ENCODE results near the gene ASXL2. TPM values are rescaled to one million over a fixed set of nuclear protein-coding genes. Genes with fewer than 3 reads are reported as not detected.

ASXL2 gene
- polyA plus RNA-seq, 3 donors, result 3.6 to 13.4 (median 7.1) TPM

GRCh38 chr2:25794544-25795276 lies 83.6 kb downstream of the ASXL2 start:
- Mint-ChIP-seq H3K4me3 (no peak overlapping the region), H3K27ac (no peak overlapping the region), H3K36me3 (peaks cover 65 to 71% of the 10 kb centered on the region in 2 donors), H3K27me3 (ENCODE audit: low read depth in 3 of 3) (no peaks in the 10 kb centered on the region), H3K9me3 (no peaks in the 10 kb centered on the region), H3K4me1 (peaks cover 6% of the 10 kb centered on the region)
- H3K4me2 ChIP-seq (replicated peaks; ENCODE audit: extremely low read depth, low read length, poor library complexity, severe bottlenecking), result no peak overlapping the region
- no peak overlapping the region for H2AFZ ChIP-seq (ENCODE audit: insufficient read depth, low read depth, low read length, poor library complexity, severe bottlenecking)
- no peak for TF ChIP-seq CTCF (IDR thresholded peaks at IDR 0.05)
- H3K36me3 ChIP-seq (replicated peaks in 1 of 2; ENCODE audit: control insufficient read depth in 1 of 2, insufficient read depth in 2 of 2, low read length in 2 of 2), result peaks cover 65 to 93% of the 10 kb centered on the region in 2 donors
- no CpG with 5 or more reads among the region's 4 CpGs for WGBS (ENCODE audit: insufficient coverage)
- H3K79me2 ChIP-seq (ENCODE audit: insufficient read depth, low read length), result peaks cover 15% of the 10 kb centered on the region
- H3K27me3 ChIP-seq (ENCODE audit: control insufficient read depth in 2 of 2, insufficient read depth in 2 of 2, low read length in 2 of 2), result no peaks in the 10 kb centered on the region
- H3K4me1 ChIP-seq (ENCODE audit: control insufficient read depth in 1 of 2, insufficient read depth in 2 of 2, low read length in 2 of 2), result no peaks in the 10 kb centered on the region
- no peak overlapping the region for H3K27ac ChIP-seq (ENCODE audit: low read depth in 1 of 2, low read length in 2 of 2)
- no peak for DNase-seq
- H3K9ac ChIP-seq (ENCODE audit: insufficient read depth, low read length, poor library complexity, severe bottlenecking), result no peak overlapping the region
- intact Hi-C loops (cut with micrococcal nuclease), result no loop called here
- H3K4me3 ChIP-seq (replicated peaks in 1 of 3; ENCODE audit: low read depth in 2 of 3, low read length in 3 of 3), result no peak overlapping the region
- H3K9me3 ChIP-seq (replicated peaks in 1 of 2; ENCODE audit: control insufficient read depth in 1 of 2, insufficient read depth in 1 of 2, low read length in 2 of 2), result no peaks in the 10 kb centered on the region
- peaks cover 55% of the 10 kb centered on the region for H4K20me1 ChIP-seq (ENCODE audit: insufficient read depth, low read length)

DNA sequence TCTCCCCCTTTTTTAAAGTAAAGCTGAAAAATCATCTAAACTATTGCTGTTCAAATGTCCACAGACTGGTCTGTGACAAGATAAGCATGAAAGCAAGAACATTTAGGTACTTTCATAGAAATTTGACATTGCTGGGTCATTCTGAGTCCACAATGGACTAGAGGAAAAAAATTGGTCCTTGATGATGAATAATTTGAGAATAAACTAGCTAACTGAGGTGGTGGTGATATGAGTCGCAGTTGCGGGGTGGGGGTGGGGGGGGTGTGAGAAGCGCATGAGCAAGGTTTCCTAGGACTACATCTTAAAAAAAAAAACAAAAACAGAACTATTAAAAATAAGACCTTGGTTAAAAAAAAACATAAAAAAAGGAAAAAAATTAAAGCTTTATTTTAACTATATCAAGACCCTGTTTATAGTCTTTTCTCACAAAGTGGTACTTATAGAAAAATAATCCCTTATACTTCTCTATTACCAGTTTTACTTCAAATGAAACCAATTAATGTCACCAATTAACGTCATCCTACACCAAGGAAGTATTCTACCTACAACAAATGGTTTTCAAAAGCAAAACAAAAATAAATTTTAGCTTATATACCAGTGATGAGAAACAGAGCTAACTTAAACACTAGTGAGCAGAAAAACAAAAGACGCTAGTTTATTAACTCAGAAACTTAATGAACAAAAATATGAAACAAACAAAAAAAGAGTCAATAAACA lies 88.1 kb downstream of the ASXL2 start:
- Histone ChIP-seq H3K4me2 (replicated peaks; ENCODE audit: extremely low read depth, low read length, poor library complexity, severe bottlenecking) (no peak overlapping the region), H3K9ac (ENCODE audit: insufficient read depth, low read length, poor library complexity, severe bottlenecking) (no peak overlapping the region), H3K36me3 (replicated peaks in 1 of 2; ENCODE audit: control insufficient read depth in 1 of 2, insufficient read depth in 2 of 2, low read length in 2 of 2) (peaks cover 48 to 87% of the 10 kb centered on the region in 2 donors), H3K27me3 (ENCODE audit: control insufficient read depth in 2 of 2, insufficient read depth in 2 of 2, low read length in 2 of 2) (no peaks in the 10 kb centered on the region), H3K79me2 (ENCODE audit: insufficient read depth, low read length) (peaks cover 9% of the 10 kb centered on the region), H3K4me3 (replicated peaks in 1 of 3; ENCODE audit: low read depth in 2 of 3, low read length in 3 of 3) (no peak overlapping the region), H2AFZ (ENCODE audit: insufficient read depth, low read depth, low read length, poor library complexity, severe bottlenecking) (no peak overlapping the region), H3K4me1 (ENCODE audit: control insufficient read depth in 1 of 2, insufficient read depth in 2 of 2, low read length in 2 of 2) (no peaks in the 10 kb centered on the region), H3K9me3 (replicated peaks in 1 of 2; ENCODE audit: control insufficient read depth in 1 of 2, insufficient read depth in 1 of 2, low read length in 2 of 2) (no peaks in the 10 kb centered on the region), H4K20me1 (ENCODE audit: insufficient read depth, low read length) (peaks cover 23% of the 10 kb centered on the region), H3K27ac (ENCODE audit: low read depth in 1 of 2, low read length in 2 of 2) (no peak overlapping the region)
- WGBS (ENCODE audit: insufficient coverage), result no CpG with 5 or more reads among the region's 5 CpGs
- H3K4me3 Mint-ChIP-seq, result no peak overlapping the region
- H3K36me3 Mint-ChIP-seq, result peaks cover 48 to 58% of the 10 kb centered on the region in 2 donors
- no peak overlapping the region for H3K27ac Mint-ChIP-seq
- peaks cover 2% of the 10 kb centered on the region for H3K4me1 Mint-ChIP-seq
- no peak for DNase-seq
- no peak for TF ChIP-seq CTCF (IDR thresholded peaks at IDR 0.05)
- no peaks in the 10 kb centered on the region for H3K27me3 Mint-ChIP-seq (ENCODE audit: low read depth in 3 of 3)
- intact Hi-C loops (cut with micrococcal nuclease), result no loop called here
- no peaks in the 10 kb centered on the region for H3K9me3 Mint-ChIP-seq
